Thoracic aorta (tissue), 2 donors: ENCODE data around the gene SFT2D2. TPM values are rescaled to one million over a fixed set of nuclear protein-coding genes. Genes with fewer than 3 reads are reported as not detected.

ENCODE experiments used
- ATAC-seq: fragments of 150-250 bp; one replicate; pipeline ENCODE4 v1.8.0; 2017; ENCODE audit warnings: low read depth; ENCODE audit not compliant: insufficient number of reproducible peaks, low FRiP score
- DNase-seq: peaks from one replicate; pipeline ENCODE4 v3.0.0-alpha.2; 2020; ENCODE audit warnings: low spot score
- H3K27ac ChIP-seq, 2 donors: fragments of 200-600 bp; sonication (generic); 1 replicate in 1 of 2; 2 replicates in 1 of 2; pipeline ENCODE4 v1.5.1; 2016; ENCODE audit warnings: mild to moderate bottlenecking in 2 of 2, moderate library complexity in 2 of 2
- H3K27me3 ChIP-seq: fragments of 200-600 bp; sonication (generic); replicated peaks from 2 replicates; pipeline ENCODE4 v1.6.0; 2016; ENCODE audit warnings: mild to moderate bottlenecking; ENCODE audit not compliant: insufficient read depth
- H3K36me3 ChIP-seq: fragments of 200-600 bp; sonication (generic); one replicate; pipeline ENCODE4 v1.5.1; 2016
- H3K4me1 ChIP-seq, 2 donors: fragments of 200-600 bp; sonication (generic); 1 replicate in 1 of 2; 2 replicates in 1 of 2; pipeline versions ENCODE4 v1.5.1 to v1.6.0; 2016; ENCODE audit warnings: low read depth in 2 of 2, mild to moderate bottlenecking in 1 of 2; ENCODE audit not compliant: control insufficient read depth in 1 of 2
- H3K4me3 ChIP-seq: fragments of 200-600 bp; sonication (generic); 2 replicates; pipeline ENCODE4 v1.5.1; 2016; ENCODE audit warnings: mild to moderate bottlenecking
- H3K9me3 ChIP-seq: fragments of 200-600 bp; sonication (generic); 2 replicates; pipeline ENCODE4 v1.5.1; 2016
- CTCF ChIP-seq: fragments of 200-600 bp; sonication (generic); IDR thresholded peaks from one replicate; pipeline ENCODE4 v1.5.1; 2019; ENCODE audit warnings: antibody characterized with exemption
- total RNA-seq, 2 donors: library from RNA; depleted of rRNA; stranded (reverse); fragments of >200 nt; gene quantifications; one replicate each; pipeline versions ENCODE4 v1.1.0 to v1.2.3, GENCODE V29; 2016

Gene SFT2D2
- total RNA-seq, 2 donors from 2014 or later: 65.4 to 124 TPM

DNA sequence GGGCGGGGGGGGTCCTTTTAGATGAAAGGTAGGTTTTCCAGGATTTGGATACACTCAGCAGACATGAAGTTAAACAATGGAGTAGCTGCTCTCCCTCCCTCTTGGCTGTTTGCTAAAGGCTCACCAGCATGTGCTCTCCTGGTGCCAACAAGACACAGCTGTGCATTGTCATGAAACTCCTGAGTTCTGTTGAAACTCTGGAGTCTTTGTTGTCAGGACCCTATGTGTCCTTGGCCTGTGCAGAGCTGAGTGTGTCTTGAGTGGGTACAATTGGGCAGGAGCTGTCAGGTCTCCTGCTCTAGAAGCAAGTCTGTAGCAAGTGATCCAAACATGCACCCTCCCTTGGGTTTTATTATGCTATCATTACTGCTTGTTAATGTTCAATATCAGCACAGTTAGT is 67.6 kb downstream of the SFT2D2 start:
- no peaks in the 10 kb centered on the region for H3K27me3 ChIP-seq
- DNase-seq (no peak), ATAC-seq (no peak)
- no peaks in the 10 kb centered on the region for H3K9me3 ChIP-seq
- no peak for TF ChIP-seq CTCF
- no peaks in the 10 kb centered on the region for H3K4me1 ChIP-seq
- H3K36me3 ChIP-seq: peaks cover 21% of the 10 kb centered on the region
- H3K4me3 ChIP-seq: no peak overlapping the region
- no peak overlapping the region for H3K27ac ChIP-seq

GRCh38 chr1:168295411-168296114 is 69.8 kb downstream of the SFT2D2 start:
- Histone ChIP-seq H3K4me3 (no peak overlapping the region), H3K36me3 (peaks cover 21% of the 10 kb centered on the region), H3K27ac (no peak overlapping the region), H3K4me1 (peaks cover 0 to 6% of the 10 kb centered on the region in 2 donors), H3K9me3 (no peaks in the 10 kb centered on the region), H3K27me3 (no peaks in the 10 kb centered on the region)
- DNase-seq (no peak), ATAC-seq (no peak)
- no peak for TF ChIP-seq CTCF

- Histone ChIP-seq H3K27ac (no peak overlapping the region), H3K4me1 (peaks cover 0 to 8% of the 10 kb centered on the region in 2 donors), H3K27me3 (no peaks in the 10 kb centered on the region), H3K9me3 (no peaks in the 10 kb centered on the region), H3K36me3 (peaks cover 11% of the 10 kb centered on the region), H3K4me3 (no peak overlapping the region)
- DNase-seq (no peak), ATAC-seq (no peak)
- TF ChIP-seq CTCF: no peak
Observed at GRCh38 chr1:168297019-168297730, 71.4 kb downstream of the SFT2D2 start.

- Histone ChIP-seq H3K36me3 (peaks cover 8% of the 10 kb centered on the region), H3K4me1 (peaks cover 0 to 8% of the 10 kb centered on the region in 2 donors), H3K4me3 (no peak overlapping the region), H3K27ac (no peak overlapping the region), H3K27me3 (no peaks in the 10 kb centered on the region), H3K9me3 (no peaks in the 10 kb centered on the region)
- no peak for TF ChIP-seq CTCF
- ATAC-seq: no peak
- no peak for DNase-seq
Observed at GRCh38 chr1:168298446-168298845, 72.6 kb downstream of the SFT2D2 start.

DNA sequence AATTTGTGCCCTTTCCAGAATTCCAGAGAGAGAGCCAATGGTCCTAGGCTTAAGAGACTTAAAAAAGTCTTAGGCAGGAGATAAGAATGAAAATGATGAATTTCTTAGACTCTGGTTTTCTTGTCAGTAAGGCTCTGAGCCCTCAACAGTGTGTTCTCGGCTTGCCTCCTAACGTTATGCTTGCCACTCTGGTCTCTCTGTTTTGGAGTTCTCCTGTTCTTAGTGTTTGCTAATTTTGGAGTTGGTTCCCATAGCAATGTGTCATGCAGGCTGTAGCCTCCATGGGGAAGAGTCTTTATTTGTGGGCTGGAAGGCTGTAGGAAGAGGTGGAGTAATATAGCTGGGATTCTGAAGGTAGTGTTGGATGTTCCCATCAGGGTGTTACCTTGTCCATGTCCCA is 74.8 kb downstream of the SFT2D2 start:
- DNase-seq (no peak), ATAC-seq (no peak)
- peaks cover 6% of the 10 kb centered on the region for H3K36me3 ChIP-seq
- H3K27ac ChIP-seq: peak overlapping the region in 1 of 2 donors; percentile 30
- peaks cover 0 to 8% of the 10 kb centered on the region in 2 donors for H3K4me1 ChIP-seq
- H3K27me3 ChIP-seq: no peaks in the 10 kb centered on the region
- H3K9me3 ChIP-seq: no peaks in the 10 kb centered on the region
- TF ChIP-seq CTCF: no peak
- no peak overlapping the region for H3K4me3 ChIP-seq
